HepG2 (cell line): ENCODE data around the gene ATG9A. TPM values are rescaled to one million over a fixed set of nuclear protein-coding genes. Genes with fewer than 3 reads are reported as not detected.

Experiments
- BRF2 ChIP-seq: sonication (generic); formaldehyde crosslinking; IDR thresholded peaks from 2 replicates; pipeline ENCODE4 v1.8.1; 2022; ENCODE audit warnings: mild to moderate bottlenecking, missing genetic modification reagents
- DR1 ChIP-seq: sonication (generic); formaldehyde crosslinking; IDR thresholded peaks from 2 replicates; pipeline ENCODE4 v1.8.0; 2021; ENCODE audit warnings: mild to moderate bottlenecking, missing genetic modification reagents, inconsistent platforms
- EP300 ChIP-seq, 3 experiments: sonication (generic) in 1 of 3; formaldehyde crosslinking in 1 of 3; IDR thresholded peaks; 2 replicates each; pipeline versions ENCODE4 v1.5.1 to v1.6.1; 2011 to 2020; ENCODE audit warnings: low read depth in 2 of 3, low read length in 2 of 3, borderline replicate concordance in 1 of 3, improper control_type of control experiment in 1 of 3, mild to moderate bottlenecking in 1 of 3, missing genetic modification reagents in 1 of 3, moderate library complexity in 1 of 3
- KDM1A ChIP-seq: IDR thresholded peaks from 2 replicates; pipeline ENCODE4 v1.6.1; 2016; ENCODE audit warnings: missing compliant biosample characterization
- LRRFIP1 ChIP-seq: sonication (generic); formaldehyde crosslinking; conservative IDR thresholded peaks from 2 replicates; pipeline ENCODE4 v1.4.0; 2020; ENCODE audit warnings: missing genetic modification reagents
- MAF1 ChIP-seq: sonication (generic); formaldehyde crosslinking; IDR thresholded peaks from 2 replicates; pipeline ENCODE4 v1.5.0; 2020; ENCODE audit warnings: missing genetic modification reagents, borderline replicate concordance
- NBN ChIP-seq: fragments of 450-650 bp; conservative IDR thresholded peaks from 2 replicates; pipeline ENCODE4 v1.6.1; 2017
- RARA ChIP-seq: IDR thresholded peaks from 2 replicates; pipeline ENCODE4 v1.6.1; 2016; ENCODE audit warnings: missing genetic modification reagents, missing compliant biosample characterization
- SKI ChIP-seq: fragments of 450-650 bp; IDR thresholded peaks from one replicate; pipeline ENCODE4 v1.6.1; 2018; ENCODE audit warnings: mild to moderate bottlenecking; ENCODE audit not compliant: partially characterized antibody
- SNAI1 ChIP-seq: sonication (generic); formaldehyde crosslinking; IDR thresholded peaks from 2 replicates; pipeline ENCODE4 v1.5.0; 2020; ENCODE audit warnings: mild to moderate bottlenecking, missing genetic modification reagents, borderline replicate concordance
- SOX5 ChIP-seq: IDR thresholded peaks from 2 replicates; pipeline ENCODE4 v1.6.1; 2016; ENCODE audit warnings: borderline replicate concordance
- ZC3H13 ChIP-seq: sonication (generic); formaldehyde crosslinking; IDR thresholded peaks from 2 replicates; pipeline ENCODE4 v1.8.1; 2023; ENCODE audit warnings: mild to moderate bottlenecking, missing genetic modification reagents, moderate library complexity
- ZNF138 ChIP-seq: sonication (generic); formaldehyde crosslinking; IDR thresholded peaks from 2 replicates; pipeline ENCODE4 v1.5.0; 2020; ENCODE audit warnings: mild to moderate bottlenecking, low read depth, missing genetic modification reagents
- ZNF251 ChIP-seq: sonication (generic); formaldehyde crosslinking; IDR thresholded peaks from 2 replicates; pipeline ENCODE4 v1.9.0; 2021; ENCODE audit warnings: mild to moderate bottlenecking, missing genetic modification reagents
- ZZZ3 ChIP-seq: sonication (generic); formaldehyde crosslinking; IDR thresholded peaks from 2 replicates; pipeline ENCODE4 v1.4.0; 2020; ENCODE audit warnings: missing genetic modification reagents, mild to moderate bottlenecking, borderline replicate concordance
- polyA plus RNA-seq, 8 experiments: library from polyadenylated mRNA; depleted of rRNA in 3 of 8; stranded (reverse) in 7 of 8; unstranded in 1 of 8; fragments of >200 nt; fragmentation: Illumina TruSeq in 4 of 8; extraction: Trizol in 4 of 8; gene quantifications; 2 replicates each; pipeline versions ENCODE4 v1.2.1 to v1.2.3, GENCODE V29; 2011 to 2016; ENCODE audit warnings: low read depth in 4 of 8, missing spikeins in 1 of 8, mixed read lengths in 1 of 8; ENCODE audit not compliant: insufficient read depth in 1 of 8
- total RNA-seq, 5 experiments: library from RNA; depleted of rRNA; stranded (reverse); fragments of >200 nt; fragmentation: Illumina TruSeq; extraction: Trizol; gene quantifications; 2 replicates each; pipeline ENCODE4 v1.2.3, GENCODE V29; 2016; ENCODE audit warnings: low read depth in 1 of 5
- TF ChIP-seq, protein P1 (sequence below): sonication (generic); formaldehyde crosslinking; IDR thresholded peaks from 2 replicates; pipeline ENCODE4 v1.5.0; 2020; ENCODE audit warnings: mild to moderate bottlenecking, missing genetic modification reagents, moderate library complexity
- TF ChIP-seq, protein P2 (sequence below): IDR thresholded peaks from 2 replicates; pipeline ENCODE4 v1.6.1; 2016; ENCODE audit warnings: low read depth, missing genetic modification reagents, missing compliant biosample characterization

ATG9A gene
- total and polyA plus RNA-seq, 2 of the 13 experiments (the other 11 are each of a cell fraction or from before 2014, with no cell fraction given), result 35.0 to 131 TPM

DNA sequence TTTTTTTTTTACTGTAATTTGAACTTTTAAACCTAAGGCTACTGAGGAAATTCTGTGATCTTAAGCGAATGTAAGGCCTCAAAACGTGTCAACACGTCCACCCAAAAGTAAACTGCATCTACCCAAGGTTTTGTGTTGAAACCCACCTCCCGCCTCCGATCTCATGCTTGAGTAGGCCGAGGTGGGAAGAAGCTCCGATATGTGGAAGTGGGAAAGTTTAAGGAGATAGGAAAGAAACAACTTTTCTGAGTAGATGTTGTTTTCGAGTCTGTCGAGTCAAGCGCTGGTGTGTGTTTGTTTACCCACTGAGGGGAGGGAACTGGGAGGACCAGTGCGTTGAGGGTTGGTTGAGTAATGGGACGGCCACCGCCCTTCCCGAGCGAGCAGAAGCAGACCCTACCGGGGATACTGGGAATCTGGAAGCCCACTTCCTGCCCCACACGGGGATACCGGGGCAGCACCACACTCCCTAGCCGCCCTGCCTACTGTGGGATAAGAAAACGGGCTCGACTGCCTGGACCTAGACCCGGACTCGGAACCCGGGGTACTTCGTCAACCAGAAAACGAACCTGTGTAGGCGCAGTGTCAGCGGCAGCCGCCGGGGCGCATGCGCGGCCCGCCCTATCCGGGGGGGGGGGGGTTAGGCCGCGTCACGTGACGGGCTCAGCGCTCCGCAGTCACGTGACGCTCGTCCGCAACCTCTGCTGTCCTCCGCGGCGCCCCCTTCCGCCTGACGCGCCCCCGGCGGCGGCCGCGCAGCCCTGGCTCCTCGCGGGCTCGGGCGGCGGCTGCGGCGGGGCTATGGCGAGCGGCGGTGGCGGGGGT, 51.7 kb downstream of the ATG9A start, which contains the start of gene RETREG2 (continued):
- TF ChIP-seq, protein P1, sequence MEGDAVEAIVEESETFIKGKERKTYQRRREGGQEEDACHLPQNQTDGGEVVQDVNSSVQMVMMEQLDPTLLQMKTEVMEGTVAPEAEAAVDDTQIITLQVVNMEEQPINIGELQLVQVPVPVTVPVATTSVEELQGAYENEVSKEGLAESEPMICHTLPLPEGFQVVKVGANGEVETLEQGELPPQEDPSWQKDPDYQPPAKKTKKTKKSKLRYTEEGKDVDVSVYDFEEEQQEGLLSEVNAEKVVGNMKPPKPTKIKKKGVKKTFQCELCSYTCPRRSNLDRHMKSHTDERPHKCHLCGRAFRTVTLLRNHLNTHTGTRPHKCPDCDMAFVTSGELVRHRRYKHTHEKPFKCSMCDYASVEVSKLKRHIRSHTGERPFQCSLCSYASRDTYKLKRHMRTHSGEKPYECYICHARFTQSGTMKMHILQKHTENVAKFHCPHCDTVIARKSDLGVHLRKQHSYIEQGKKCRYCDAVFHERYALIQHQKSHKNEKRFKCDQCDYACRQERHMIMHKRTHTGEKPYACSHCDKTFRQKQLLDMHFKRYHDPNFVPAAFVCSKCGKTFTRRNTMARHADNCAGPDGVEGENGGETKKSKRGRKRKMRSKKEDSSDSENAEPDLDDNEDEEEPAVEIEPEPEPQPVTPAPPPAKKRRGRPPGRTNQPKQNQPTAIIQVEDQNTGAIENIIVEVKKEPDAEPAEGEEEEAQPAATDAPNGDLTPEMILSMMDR, result peak; percentile 65
- TF ChIP-seq ZNF251 (CRISPR knock-in tag) (no peak), MAF1 (CRISPR knock-in tag) (peak; percentile 81; the same call in 1 of the 2 replicates), KDM1A (CRISPR knock-in tag) (no peak), DR1 (CRISPR knock-in tag) (peak; percentile 81), NBN (no peak), LRRFIP1 (no peak), ZC3H13 (CRISPR knock-in tag) (peak; percentile 81), ZNF138 (CRISPR knock-in tag) (peak; percentile 91; the same call in 1 of the 2 replicates), SOX5 (CRISPR knock-in tag) (peak; percentile 46; the same call in 1 of the 2 replicates), SNAI1 (CRISPR knock-in tag) (peak; percentile 95), EP300 (IDR thresholded peaks at IDR 0.05; ENCODE audit: low read depth in 2 of 2, low read length in 2 of 2) (peak in 1 of 2 experiments; percentile 5; a peak in 2 of 4 replicates), EP300 (CRISPR knock-in tag; IDR thresholded peaks at IDR 0.05; ENCODE audit: borderline replicate concordance) (no peak), SKI (peak; percentile 64), ZZZ3 (peak; percentile 78), RARA (CRISPR knock-in tag) (0 out of 2 replicates have a peak, but pooled peaks have one; percentile 24), BRF2 (CRISPR knock-in tag) (no peak)
- TF ChIP-seq, protein P2, sequence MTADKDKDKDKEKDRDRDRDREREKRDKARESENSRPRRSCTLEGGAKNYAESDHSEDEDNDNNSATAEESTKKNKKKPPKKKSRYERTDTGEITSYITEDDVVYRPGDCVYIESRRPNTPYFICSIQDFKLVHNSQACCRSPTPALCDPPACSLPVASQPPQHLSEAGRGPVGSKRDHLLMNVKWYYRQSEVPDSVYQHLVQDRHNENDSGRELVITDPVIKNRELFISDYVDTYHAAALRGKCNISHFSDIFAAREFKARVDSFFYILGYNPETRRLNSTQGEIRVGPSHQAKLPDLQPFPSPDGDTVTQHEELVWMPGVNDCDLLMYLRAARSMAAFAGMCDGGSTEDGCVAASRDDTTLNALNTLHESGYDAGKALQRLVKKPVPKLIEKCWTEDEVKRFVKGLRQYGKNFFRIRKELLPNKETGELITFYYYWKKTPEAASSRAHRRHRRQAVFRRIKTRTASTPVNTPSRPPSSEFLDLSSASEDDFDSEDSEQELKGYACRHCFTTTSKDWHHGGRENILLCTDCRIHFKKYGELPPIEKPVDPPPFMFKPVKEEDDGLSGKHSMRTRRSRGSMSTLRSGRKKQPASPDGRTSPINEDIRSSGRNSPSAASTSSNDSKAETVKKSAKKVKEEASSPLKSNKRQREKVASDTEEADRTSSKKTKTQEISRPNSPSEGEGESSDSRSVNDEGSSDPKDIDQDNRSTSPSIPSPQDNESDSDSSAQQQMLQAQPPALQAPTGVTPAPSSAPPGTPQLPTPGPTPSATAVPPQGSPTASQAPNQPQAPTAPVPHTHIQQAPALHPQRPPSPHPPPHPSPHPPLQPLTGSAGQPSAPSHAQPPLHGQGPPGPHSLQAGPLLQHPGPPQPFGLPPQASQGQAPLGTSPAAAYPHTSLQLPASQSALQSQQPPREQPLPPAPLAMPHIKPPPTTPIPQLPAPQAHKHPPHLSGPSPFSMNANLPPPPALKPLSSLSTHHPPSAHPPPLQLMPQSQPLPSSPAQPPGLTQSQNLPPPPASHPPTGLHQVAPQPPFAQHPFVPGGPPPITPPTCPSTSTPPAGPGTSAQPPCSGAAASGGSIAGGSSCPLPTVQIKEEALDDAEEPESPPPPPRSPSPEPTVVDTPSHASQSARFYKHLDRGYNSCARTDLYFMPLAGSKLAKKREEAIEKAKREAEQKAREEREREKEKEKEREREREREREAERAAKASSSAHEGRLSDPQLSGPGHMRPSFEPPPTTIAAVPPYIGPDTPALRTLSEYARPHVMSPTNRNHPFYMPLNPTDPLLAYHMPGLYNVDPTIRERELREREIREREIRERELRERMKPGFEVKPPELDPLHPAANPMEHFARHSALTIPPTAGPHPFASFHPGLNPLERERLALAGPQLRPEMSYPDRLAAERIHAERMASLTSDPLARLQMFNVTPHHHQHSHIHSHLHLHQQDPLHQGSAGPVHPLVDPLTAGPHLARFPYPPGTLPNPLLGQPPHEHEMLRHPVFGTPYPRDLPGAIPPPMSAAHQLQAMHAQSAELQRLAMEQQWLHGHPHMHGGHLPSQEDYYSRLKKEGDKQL (CRISPR knock-in tag), result peak; percentile 37; the same call in 1 of the 2 replicates
